T-cell (primary cell): Measurements from ENCODE around the gene ACAP3. TPM values are rescaled to one million over a fixed set of nuclear protein-coding genes. Genes with fewer than 3 reads are reported as not detected.

Source experiments
- ATAC-seq, 4 experiments: fragments of 200-7000 bp in 3 of 4; fragments of 150-1000 bp in 1 of 4; cut with Tn5 transposase; replicated peaks in 1 of 4; 1 replicate in 3 of 4; 2 replicates in 1 of 4; pipeline ENCODE4 v1.10.0; 2021; ENCODE audit warnings: moderate library complexity in 3 of 4, mild to moderate bottlenecking in 2 of 4, moderate number of reproducible peaks in 1 of 4
- CTCF ChIA-PET, 2 donors: fragments of 300-600 bp; sonication (Branson Sonifier 250); formaldehyde crosslinking; loops; one replicate each; lab custom pipeline; 2022; ENCODE audit warnings: antibody characterized with exemption in 2 of 2; lab: Charles Lee
- POLR2A ChIA-PET, 2 donors: fragments of 300-600 bp; sonication (Branson Sonifier 250); formaldehyde crosslinking; loops; one replicate each; lab custom pipeline; 2022; ENCODE audit warnings: antibody characterized with exemption in 2 of 2; lab: Charles Lee
- DNase-seq, 35 experiments: peaks; one replicate each; pipeline versions ENCODE4 v3.0.0 to v3.0.0-alpha.2; 2013 to 2023
- H3K27ac ChIP-seq: one replicate; pipeline ENCODE4 v1.5.1; 2013; ENCODE audit warnings: low read length
- H3K27me3 ChIP-seq, 2 experiments: replicated peaks in 1 of 2; 1 replicate in 1 of 2; 2 replicates in 1 of 2; pipeline versions ENCODE4 v1.6.1 to v1.7.0; 2013; ENCODE audit warnings: low read length in 1 of 2, mixed read lengths in 1 of 2; ENCODE audit not compliant: control insufficient read depth in 2 of 2, insufficient read depth in 2 of 2; ENCODE audit errors: extremely low read depth in 1 of 2
- H3K36me3 ChIP-seq, 2 donors: 1 replicate in 1 of 2; 2 replicates in 1 of 2; pipeline versions ENCODE4 v1.6.1 to v1.7.0; 2013; ENCODE audit warnings: low read length in 1 of 2; ENCODE audit not compliant: control insufficient read depth in 2 of 2, insufficient read depth in 1 of 2; ENCODE audit errors: extremely low read depth in 1 of 2
- H3K4me1 ChIP-seq, 2 experiments: 1 replicate in 1 of 2; 2 replicates in 1 of 2; pipeline versions ENCODE4 v1.6.1 to v1.7.0; 2013; ENCODE audit warnings: low read length in 2 of 2, mixed read lengths in 1 of 2; ENCODE audit not compliant: insufficient read depth in 2 of 2, control insufficient read depth in 1 of 2; ENCODE audit errors: extremely low read depth in 1 of 2
- H3K4me3 ChIP-seq, 2 donors: 1 replicate in 1 of 2; 2 replicates in 1 of 2; pipeline versions ENCODE4 v1.5.1 to v1.7.0; 2013; ENCODE audit warnings: mild to moderate bottlenecking in 2 of 2, low read length in 1 of 2, moderate library complexity in 1 of 2; ENCODE audit not compliant: control insufficient read depth in 1 of 2; ENCODE audit errors: extremely low read depth in 1 of 2
- H3K9me3 ChIP-seq: 2 replicates; pipeline ENCODE4 v1.7.0; 2013
- H3K27ac Mint-ChIP-seq, 2 donors: one replicate each; pipeline ENCODE4 v1.8.0; 2020 to 2021; ENCODE audit warnings: mild to moderate bottlenecking in 2 of 2, mixed read lengths in 2 of 2
- H3K27me3 Mint-ChIP-seq, 2 donors: one replicate each; pipeline ENCODE4 v1.8.0; 2021 to 2022; ENCODE audit warnings: mixed read lengths in 2 of 2
- H3K36me3 Mint-ChIP-seq: one replicate; pipeline ENCODE4 v1.8.0; 2021; ENCODE audit warnings: mixed read lengths
- H3K4me1 Mint-ChIP-seq, 3 donors: one replicate each; pipeline ENCODE4 v1.8.0; 2020 to 2022; ENCODE audit warnings: mixed read lengths in 3 of 3, mild to moderate bottlenecking in 1 of 3
- H3K4me3 Mint-ChIP-seq, 3 donors: one replicate each; pipeline ENCODE4 v1.8.0; 2020 to 2022; ENCODE audit warnings: mild to moderate bottlenecking in 3 of 3, mixed read lengths in 3 of 3, moderate library complexity in 3 of 3
- H3K9me3 Mint-ChIP-seq, 3 donors: one replicate each; pipeline ENCODE4 v1.8.0; 2020 to 2022; ENCODE audit warnings: mixed read lengths in 3 of 3
- WGBS: methylation state at CpG from one replicate; pipeline ENCODE4 v1.1.5; 2013; ENCODE audit warnings: missing lambda C conversion rate; ENCODE audit not compliant: insufficient coverage; 5-methylcytosine and 5-hydroxymethylcytosine counted together
- total RNA-seq, 35 experiments: library from RNA in 6 of 35; stranded (reverse) in 6 of 35; fragments of 120-200 nt in 1 of 35; gene quantifications; one replicate each; pipeline versions ENCODE4 v1.2.1 to v1.2.4 and lab custom pipeline; 2013 to 2026

The ACAP3 gene
- total RNA-seq, 5 donors from 2014 or later (not counting 1 experiment from before 2014, with no cell fraction given): 63.0 to 107 (median 99.8) TPM

DNA sequence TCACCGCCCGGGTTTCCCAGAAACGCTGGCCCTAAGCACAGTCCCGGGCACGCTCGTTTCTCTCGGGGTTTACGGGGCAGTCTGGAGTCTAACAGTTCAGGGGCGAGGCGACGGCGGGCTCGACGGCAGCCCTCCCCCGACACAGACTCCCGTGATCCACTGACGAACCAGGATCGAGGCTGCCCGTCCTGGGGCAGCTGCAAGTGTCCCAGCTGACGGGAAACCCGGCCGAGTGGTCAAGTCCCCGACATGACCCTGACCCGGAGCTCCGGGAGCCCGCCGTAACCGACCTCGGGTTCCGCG is 34.6 kb downstream of the ACAP3 start:
- peak overlapping the region; percentile 86 to 89 for H3K4me3 ChIP-seq
- POLR2A ChIA-PET: interaction anchor here in 1 of 2 donors (0.5 to 0.6 kb wide), 2 partner anchors 86 to 126 kb away, joined by 3 read pairs; partner anchors contain the start of gene CCNL2
- peaks cover 2 to 10% of the 10 kb centered on the region in 2 donors for H3K36me3 ChIP-seq
- Mint-ChIP-seq H3K27ac (peak overlapping the region; percentile 76 to 79), H3K4me3 (peak overlapping the region; percentile 83 to 85 (median 84)), H3K9me3 (no peaks in the 10 kb centered on the region), H3K4me1 (peaks cover 32 to 46% (median 44%) of the 10 kb centered on the region in 3 donors), H3K36me3 (peaks cover 11% of the 10 kb centered on the region), H3K27me3 (no peaks in the 10 kb centered on the region)
- peaks cover 7 to 45% of the 10 kb centered on the region in 2 experiments for H3K4me1 ChIP-seq
- ATAC-seq (peak in 1 of 4 experiments; percentile 0), DNase-seq (no peak)
- WGBS: under 1% methylated on average over 31 of the region's 31 CpGs
- CTCF ChIA-PET: interaction anchor here in 1 of 2 donors (1.0 kb wide), 1 partner anchor 23 kb away, joined by 5 read pairs; no protein-coding TSS in a partner anchor
- no peak overlapping the region for H3K27ac ChIP-seq
- no peaks in the 10 kb centered on the region for H3K9me3 ChIP-seq
- no peaks in the 10 kb centered on the region for H3K27me3 ChIP-seq

DNA sequence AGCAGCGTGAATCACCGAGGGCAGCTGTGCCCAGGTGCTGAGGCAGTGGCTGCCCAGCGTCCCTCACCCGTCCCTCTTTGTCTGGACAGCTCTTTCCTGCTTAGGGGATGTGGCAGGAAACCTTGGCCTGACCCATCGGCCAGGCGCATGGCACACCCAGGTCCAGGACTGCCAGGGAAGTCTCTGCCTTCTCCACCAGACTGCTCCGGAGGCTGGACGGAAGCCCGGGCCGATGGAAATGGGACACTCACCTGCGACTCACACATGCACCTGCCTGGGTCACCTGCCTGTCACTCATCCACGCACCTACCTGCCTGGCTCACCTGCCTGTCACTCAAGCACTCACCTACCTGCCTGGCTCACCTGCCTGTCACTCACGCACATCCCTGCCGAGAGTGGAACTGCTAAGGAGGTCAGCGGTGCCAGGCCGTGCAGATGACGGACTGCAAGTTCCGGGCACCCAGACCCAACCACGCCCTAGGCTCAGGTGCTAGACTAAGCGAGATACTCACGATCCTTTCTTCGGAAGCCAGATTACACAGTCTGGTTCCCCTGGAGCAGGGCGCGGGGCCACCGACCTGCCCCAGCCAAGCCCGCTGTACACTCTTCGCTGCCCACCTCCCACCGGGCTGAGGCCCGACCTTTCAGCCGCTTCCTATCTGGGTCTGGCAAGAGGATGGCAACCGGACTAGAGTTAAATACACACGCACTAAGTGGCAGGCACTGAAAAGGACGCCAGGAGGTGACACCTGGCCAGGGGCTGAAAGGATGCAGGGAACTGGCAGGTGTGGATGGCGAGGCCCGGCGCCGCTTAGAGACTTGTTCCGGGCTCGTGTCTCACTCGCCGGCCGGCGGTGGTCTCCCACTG is 35.2 kb downstream of the ACAP3 start:
- Histone ChIP-seq H3K4me3 (peak overlapping the region; percentile 86 to 89), H3K27ac (no peak overlapping the region), H3K4me1 (peaks cover 7 to 45% of the 10 kb centered on the region in 2 experiments), H3K9me3 (no peaks in the 10 kb centered on the region), H3K27me3 (no peaks in the 10 kb centered on the region), H3K36me3 (peaks cover 6 to 15% of the 10 kb centered on the region in 2 donors)
- H3K27ac Mint-ChIP-seq: peak overlapping the region; percentile 76 to 79
- peaks cover 11% of the 10 kb centered on the region for H3K36me3 Mint-ChIP-seq
- DNase-seq (peak in 3 of 35 experiments; percentile 20 to 36 (median 20)), ATAC-seq (no peak)
- no peaks in the 10 kb centered on the region for H3K27me3 Mint-ChIP-seq
- peak overlapping the region; percentile 83 to 85 (median 84) for H3K4me3 Mint-ChIP-seq
- CTCF ChIA-PET: no interaction called here
- 44% methylated on average over 41 of the region's 43 CpGs for WGBS
- H3K4me1 Mint-ChIP-seq: peaks cover 32 to 50% (median 48%) of the 10 kb centered on the region in 3 donors
- H3K9me3 Mint-ChIP-seq: no peaks in the 10 kb centered on the region
- POLR2A ChIA-PET: no interaction called here

DNA sequence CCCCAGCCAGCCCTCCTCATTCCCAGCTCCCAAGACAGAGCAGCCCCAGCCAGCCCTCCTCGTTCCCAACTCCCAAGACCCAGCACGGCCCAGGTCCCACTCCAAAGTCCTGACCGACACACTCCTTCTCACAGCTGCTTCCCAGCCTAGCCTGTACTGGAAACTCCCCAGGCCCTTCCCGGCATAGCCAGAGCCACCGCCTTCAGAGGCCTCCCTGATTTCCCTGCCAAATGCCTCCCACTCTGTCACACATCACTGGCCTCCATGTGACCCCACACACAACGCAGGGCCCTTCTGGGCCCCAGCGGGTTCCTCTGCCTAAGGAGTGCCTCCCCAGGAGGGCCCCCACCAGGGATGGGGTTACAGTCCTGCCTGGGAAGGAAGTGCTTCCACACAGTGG is 36.9 kb downstream of the ACAP3 start:
- H3K4me1 ChIP-seq: peaks cover 7 to 45% of the 10 kb centered on the region in 2 experiments
- H3K36me3 ChIP-seq: peaks cover 11 to 24% of the 10 kb centered on the region in 2 donors
- no peaks in the 10 kb centered on the region for H3K9me3 ChIP-seq
- ATAC-seq: no peak
- CTCF ChIA-PET: no interaction called here
- no peak overlapping the region for H3K4me3 ChIP-seq
- H3K36me3 Mint-ChIP-seq: peaks cover 15% of the 10 kb centered on the region
- peaks cover 37 to 56% (median 52%) of the 10 kb centered on the region in 3 donors for H3K4me1 Mint-ChIP-seq
- peak overlapping the region; percentile 13 to 16 for H3K27ac Mint-ChIP-seq
- DNase-seq: no peak
- WGBS: 84% methylated on average over 6 of the region's 7 CpGs
- no peaks in the 10 kb centered on the region for H3K9me3 Mint-ChIP-seq
- no peaks in the 10 kb centered on the region for H3K27me3 ChIP-seq
- no peaks in the 10 kb centered on the region for H3K27me3 Mint-ChIP-seq
- POLR2A ChIA-PET: no interaction called here
- H3K4me3 Mint-ChIP-seq: peak overlapping the region; percentile 55 to 85 (median 77)
- H3K27ac ChIP-seq: no peak overlapping the region

DNA sequence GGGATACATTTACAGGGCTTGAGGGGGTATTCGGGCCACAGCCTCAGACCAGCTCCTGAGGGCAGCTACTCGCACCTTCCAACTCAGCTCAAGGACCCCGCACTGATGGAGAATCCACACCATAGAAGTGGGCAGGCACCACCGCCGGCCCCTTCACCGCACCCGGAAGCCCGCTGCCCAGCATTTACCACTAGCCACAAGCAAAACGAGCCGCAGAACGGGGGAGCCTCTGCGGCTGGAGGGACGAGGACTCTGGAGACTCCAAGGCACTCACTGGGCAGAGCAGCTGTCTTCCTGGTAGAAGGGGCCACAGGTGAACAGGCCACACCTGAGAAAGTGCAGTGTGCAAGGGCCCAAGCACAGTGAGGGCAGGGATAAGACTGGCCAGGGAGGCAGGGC is 39.4 kb downstream of the ACAP3 start:
- Histone ChIP-seq H3K36me3 (peaks cover 24 to 43% of the 10 kb centered on the region in 2 donors), H3K9me3 (no peaks in the 10 kb centered on the region), H3K27ac (no peak overlapping the region), H3K4me3 (no peak overlapping the region), H3K4me1 (peaks cover 7 to 35% of the 10 kb centered on the region in 2 experiments), H3K27me3 (no peaks in the 10 kb centered on the region)
- WGBS: 97% methylated on average over 11 of the region's 13 CpGs
- no peak for ATAC-seq
- CTCF ChIA-PET: no interaction called here
- no peak for DNase-seq
- Mint-ChIP-seq H3K9me3 (no peaks in the 10 kb centered on the region), H3K36me3 (peaks cover 15% of the 10 kb centered on the region), H3K4me1 (peaks cover 37 to 53% (median 51%) of the 10 kb centered on the region in 3 donors), H3K4me3 (no peak overlapping the region), H3K27me3 (no peaks in the 10 kb centered on the region), H3K27ac (no peak overlapping the region)
- POLR2A ChIA-PET: no interaction called here

DNA sequence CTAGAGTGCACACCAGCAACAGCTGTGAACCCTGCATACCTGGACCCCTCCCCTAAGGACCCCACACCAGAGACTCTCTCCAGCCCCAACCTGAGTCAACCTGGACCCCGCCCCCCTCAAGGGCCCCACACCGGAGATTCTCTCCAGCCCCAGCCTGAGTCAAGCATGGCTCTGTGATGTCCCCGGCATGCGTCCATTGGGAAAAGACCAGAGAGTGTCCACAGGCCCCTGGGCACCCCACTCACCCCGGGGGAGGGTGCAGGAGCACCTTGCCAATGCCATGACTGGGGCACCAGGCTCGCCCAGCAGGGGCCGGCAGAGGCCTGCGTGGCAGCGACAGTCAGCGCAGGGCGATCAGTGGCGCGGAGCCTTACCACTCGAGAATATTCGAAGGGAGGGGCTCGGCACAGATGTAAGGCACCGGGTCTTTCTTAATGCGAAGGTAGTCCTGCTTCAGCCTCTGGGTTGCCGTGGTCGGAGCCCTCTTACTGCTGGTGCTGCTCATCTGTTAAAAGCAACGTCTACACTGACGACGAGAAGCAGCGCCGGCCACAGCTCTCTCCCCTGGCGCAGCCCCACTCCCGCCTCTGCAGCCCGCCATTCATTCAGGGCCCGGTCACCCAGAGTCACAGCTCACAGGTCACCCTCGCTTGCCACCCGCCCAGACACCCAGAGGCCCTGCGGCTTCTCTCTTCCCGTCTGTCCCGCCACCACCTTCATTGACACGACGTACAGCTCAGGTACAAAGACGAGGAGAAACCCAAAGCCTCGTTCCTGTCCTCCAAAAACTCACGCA is 40.0 kb downstream of the ACAP3 start:
- H3K27me3 Mint-ChIP-seq: no peaks in the 10 kb centered on the region
- no peaks in the 10 kb centered on the region for H3K9me3 Mint-ChIP-seq
- Histone ChIP-seq H3K9me3 (no peaks in the 10 kb centered on the region), H3K27me3 (no peaks in the 10 kb centered on the region), H3K4me1 (peaks cover 7 to 30% of the 10 kb centered on the region in 2 experiments), H3K4me3 (no peak overlapping the region), H3K27ac (no peak overlapping the region), H3K36me3 (peaks cover 28 to 49% of the 10 kb centered on the region in 2 donors)
- CTCF ChIA-PET: no interaction called here
- ATAC-seq (no peak), DNase-seq (no peak)
- H3K36me3 Mint-ChIP-seq: peaks cover 18% of the 10 kb centered on the region
- no peak overlapping the region for H3K4me3 Mint-ChIP-seq
- 95% methylated on average over 37 of the region's 39 CpGs for WGBS
- peaks cover 35 to 47% (median 47%) of the 10 kb centered on the region in 3 donors for H3K4me1 Mint-ChIP-seq
- POLR2A ChIA-PET: no interaction called here
- peak overlapping the region in 1 of 2 donors; percentile 69 for H3K27ac Mint-ChIP-seq

DNA sequence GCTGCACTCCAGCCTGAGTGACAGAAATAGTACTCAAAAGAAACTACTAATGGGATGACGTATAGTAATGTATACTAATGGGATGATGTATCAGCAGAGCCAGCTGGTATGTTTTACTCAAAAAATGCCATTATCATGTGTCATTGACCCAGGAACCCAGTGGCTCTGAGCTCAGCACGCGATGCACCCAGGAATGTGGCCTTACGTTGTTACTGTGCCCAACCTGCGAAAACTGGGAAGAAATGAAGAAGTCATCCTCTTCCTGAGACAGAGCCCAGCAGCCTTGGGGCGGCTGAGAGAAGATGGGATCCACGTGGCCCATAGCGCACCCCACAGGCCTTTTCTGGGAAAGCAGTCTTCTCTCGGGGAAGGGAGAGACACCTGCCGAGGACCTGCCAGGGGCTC is 42.9 kb downstream of the ACAP3 start:
- Histone ChIP-seq H3K27ac (no peak overlapping the region), H3K27me3 (no peaks in the 10 kb centered on the region), H3K4me1 (peaks cover 0 to 19% of the 10 kb centered on the region in 2 experiments), H3K4me3 (no peak overlapping the region), H3K9me3 (no peaks in the 10 kb centered on the region), H3K36me3 (peaks cover 27 to 66% of the 10 kb centered on the region in 2 donors)
- Mint-ChIP-seq H3K4me3 (no peak overlapping the region), H3K4me1 (peaks cover 15 to 32% (median 31%) of the 10 kb centered on the region in 3 donors), H3K9me3 (no peaks in the 10 kb centered on the region), H3K27ac (no peak overlapping the region), H3K27me3 (no peaks in the 10 kb centered on the region), H3K36me3 (peaks cover 21% of the 10 kb centered on the region)
- DNase-seq (peak in 9 of 35 experiments; percentile 15 to 46 (median 22)), ATAC-seq (peak in 1 of 4 experiments; percentile 49)
- ChIA-PET POLR2A (no interaction called here), CTCF (no interaction called here)
- WGBS: 93% methylated on average over 10 of the region's 10 CpGs
